ENCODE data around the gene MCM6.

DNA sequence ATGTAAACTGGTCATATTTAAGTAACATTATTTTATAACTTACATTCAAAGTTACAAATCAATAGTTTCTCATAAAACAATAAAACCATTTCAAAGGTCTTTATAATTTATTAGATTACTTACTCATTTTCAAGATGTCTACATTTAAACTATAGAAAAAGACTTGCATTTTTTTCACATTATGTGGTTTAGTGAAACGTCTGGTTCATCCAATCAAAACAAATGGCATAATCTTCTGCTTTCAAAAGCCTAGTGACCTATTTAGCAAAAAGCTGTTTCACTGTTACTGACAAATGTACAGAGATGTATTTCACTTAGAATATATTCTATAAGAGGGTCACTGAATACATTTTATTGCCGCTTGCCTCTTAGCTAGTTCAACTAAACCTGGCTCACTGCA lies 49.3 kb upstream of the MCM6 start:
- TF ChIP-seq POLR2A (IDR thresholded peaks at IDR 0.05), result no peak
- TF ChIP-seq, protein P1, sequence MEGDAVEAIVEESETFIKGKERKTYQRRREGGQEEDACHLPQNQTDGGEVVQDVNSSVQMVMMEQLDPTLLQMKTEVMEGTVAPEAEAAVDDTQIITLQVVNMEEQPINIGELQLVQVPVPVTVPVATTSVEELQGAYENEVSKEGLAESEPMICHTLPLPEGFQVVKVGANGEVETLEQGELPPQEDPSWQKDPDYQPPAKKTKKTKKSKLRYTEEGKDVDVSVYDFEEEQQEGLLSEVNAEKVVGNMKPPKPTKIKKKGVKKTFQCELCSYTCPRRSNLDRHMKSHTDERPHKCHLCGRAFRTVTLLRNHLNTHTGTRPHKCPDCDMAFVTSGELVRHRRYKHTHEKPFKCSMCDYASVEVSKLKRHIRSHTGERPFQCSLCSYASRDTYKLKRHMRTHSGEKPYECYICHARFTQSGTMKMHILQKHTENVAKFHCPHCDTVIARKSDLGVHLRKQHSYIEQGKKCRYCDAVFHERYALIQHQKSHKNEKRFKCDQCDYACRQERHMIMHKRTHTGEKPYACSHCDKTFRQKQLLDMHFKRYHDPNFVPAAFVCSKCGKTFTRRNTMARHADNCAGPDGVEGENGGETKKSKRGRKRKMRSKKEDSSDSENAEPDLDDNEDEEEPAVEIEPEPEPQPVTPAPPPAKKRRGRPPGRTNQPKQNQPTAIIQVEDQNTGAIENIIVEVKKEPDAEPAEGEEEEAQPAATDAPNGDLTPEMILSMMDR (IDR thresholded peaks at IDR 0.05), result no peak
